Kidney (tissue), 14 donors: ENCODE results near the gene RGS1. TPM values are rescaled to one million over a fixed set of nuclear protein-coding genes. Genes with fewer than 3 reads are reported as not detected.

Experiments
- DNase-seq, 5 donors: peaks; one replicate each; pipeline ENCODE4 v3.0.0-alpha.2; 2013 to 2020
- FAIRE-seq: peaks from 2 replicates; lab custom pipeline; 2012; peaks lifted over from hg19 to GRCh38; lab: Jason Lieb, UNC
- H3K27ac ChIP-seq, 2 donors: one replicate each; pipeline ENCODE4 v1.7.0; 2013; ENCODE audit warnings: low read depth in 2 of 2, low read length in 2 of 2, inconsistent platforms in 1 of 2
- H3K27me3 ChIP-seq: one replicate; pipeline ENCODE4 v1.7.1; 2013; ENCODE audit warnings: low read length, inconsistent platforms; ENCODE audit not compliant: control insufficient read depth, insufficient read depth
- H3K36me3 ChIP-seq, 3 donors: one replicate each; pipeline versions ENCODE4 v1.7.0 to v1.7.1; 2013; ENCODE audit warnings: low read length in 3 of 3, control low read depth in 1 of 3, inconsistent platforms in 1 of 3; ENCODE audit not compliant: insufficient read depth in 3 of 3, control insufficient read depth in 2 of 3
- H3K4me1 ChIP-seq, 3 donors: one replicate each; pipeline versions ENCODE4 v1.7.0 to v1.7.1; 2013; ENCODE audit warnings: low read length in 3 of 3, inconsistent platforms in 1 of 3, low read depth in 1 of 3; ENCODE audit not compliant: control insufficient read depth in 2 of 3, insufficient read depth in 2 of 3
- H3K4me3 ChIP-seq, 3 donors: one replicate each; pipeline versions ENCODE4 v1.7.0 to v1.8.1; 2013; ENCODE audit warnings: low read length in 3 of 3, control low read depth in 1 of 3, inconsistent platforms in 1 of 3
- H3K9ac ChIP-seq, 3 donors: one replicate each; pipeline versions ENCODE4 v1.7.0 to v1.7.1; 2013; ENCODE audit warnings: low read length in 3 of 3, control low read depth in 1 of 3, inconsistent platforms in 1 of 3
- H3K9me3 ChIP-seq, 3 donors: one replicate each; pipeline versions ENCODE4 v1.7.0 to v1.7.1; 2013; ENCODE audit warnings: low read length in 3 of 3, control low read depth in 1 of 3, inconsistent platforms in 1 of 3; ENCODE audit not compliant: control insufficient read depth in 2 of 3, insufficient read depth in 1 of 3
- CTCF ChIP-seq: IDR thresholded peaks from 3 replicates; pipeline ENCODE4 v1.5.1; 2012; ENCODE audit warnings: mild to moderate bottlenecking, moderate library complexity, borderline replicate concordance; ENCODE audit not compliant: insufficient read depth; ENCODE audit errors: extremely low read depth
- intact Hi-C: fragments of 100-400 bp; cut with DNase I; formaldehyde crosslinking; loops from one replicate; pipeline ENCODE4 v1.11.1; 2022
- polyA plus RNA-seq: library from polyadenylated mRNA; stranded (reverse); fragments of 350-450 nt; fragmentation: Illumina TruSeq; extraction: RNeasy Lipid Tissue Mini Kit (QIAGEN cat#74804); gene quantifications from one replicate; pipeline ENCODE4 v1.2.3, GENCODE V29; 2014; ENCODE audit warnings: low read depth, low replicate concordance; ENCODE audit not compliant: insufficient read depth
- total RNA-seq: library from RNA; stranded (reverse); fragmentation: NEBNext Ultra II Directional; extraction: Animal tissue kit (Norgen Biotek cat#: 25700); gene quantifications from one replicate; pipeline ENCODE4 v1.2.1, GENCODE V29; 2021
- donor health status: control.
- donor health status: control.
- donor health status: control.
- donor health status: control.
- donor health status: control.
- donor health status: DM: yes; HTN: yes; CAD: no.
- donor health status: Normal renal cell carcinoma (clear cell type).

Gene RGS1
- total and polyA plus RNA-seq, 2 donors from 2014 or later: 5.0 to 50.2 TPM

GRCh38 chr1:192601567-192601966 is 26.0 kb downstream of the RGS1 start:
- FAIRE-seq: no peak

GRCh38 chr1:192602757-192603156 is 27.2 kb downstream of the RGS1 start:
- DNase-seq (no peak), FAIRE-seq (no peak)
- no peak for TF ChIP-seq CTCF
- Histone ChIP-seq H3K27me3 (no peaks in the 10 kb centered on the region), H3K4me3 (no peak overlapping the region), H3K4me1 (no peaks in the 10 kb centered on the region), H3K27ac (no peak overlapping the region), H3K9me3 (no peaks in the 10 kb centered on the region), H3K9ac (no peak overlapping the region), H3K36me3 (no peaks in the 10 kb centered on the region)
- intact Hi-C loops: loop anchor here (10.0 kb wide), 1 partner anchor 128 kb away; no protein-coding TSS in a partner anchor

More at GRCh38 chr1:192601567-192601966, 26.0 kb downstream of the RGS1 start:
- Histone ChIP-seq H3K36me3 (no peaks in the 10 kb centered on the region), H3K9me3 (no peaks in the 10 kb centered on the region), H3K4me1 (no peaks in the 10 kb centered on the region), H3K9ac (no peak overlapping the region), H3K27ac (no peak overlapping the region), H3K27me3 (no peaks in the 10 kb centered on the region), H3K4me3 (no peak overlapping the region)
- DNase-seq: no peak
- intact Hi-C loops: loop anchor here (10.0 kb wide), 1 partner anchor 127 kb away; no protein-coding TSS in a partner anchor
- no peak for TF ChIP-seq CTCF

GRCh38 chr1:192603218-192603787 is 27.7 kb downstream of the RGS1 start:
- Histone ChIP-seq H3K4me3 (no peak overlapping the region), H3K27ac (no peak overlapping the region), H3K9ac (no peak overlapping the region), H3K27me3 (no peaks in the 10 kb centered on the region), H3K36me3 (no peaks in the 10 kb centered on the region), H3K4me1 (no peaks in the 10 kb centered on the region), H3K9me3 (no peaks in the 10 kb centered on the region)
- TF ChIP-seq CTCF: no peak
- intact Hi-C loops: loop anchor here (10.0 kb wide), 1 partner anchor 129 kb away; no protein-coding TSS in a partner anchor
- DNase-seq (no peak), FAIRE-seq (no peak)
